ENCODE data around the gene NCOA1. TPM values are rescaled to one million over a fixed set of nuclear protein-coding genes. Genes with fewer than 3 reads are reported as not detected.

The NCOA1 gene
- total RNA-seq, 2 donors from 2014 or later = 20.1 to 22.6 TPM

DNA sequence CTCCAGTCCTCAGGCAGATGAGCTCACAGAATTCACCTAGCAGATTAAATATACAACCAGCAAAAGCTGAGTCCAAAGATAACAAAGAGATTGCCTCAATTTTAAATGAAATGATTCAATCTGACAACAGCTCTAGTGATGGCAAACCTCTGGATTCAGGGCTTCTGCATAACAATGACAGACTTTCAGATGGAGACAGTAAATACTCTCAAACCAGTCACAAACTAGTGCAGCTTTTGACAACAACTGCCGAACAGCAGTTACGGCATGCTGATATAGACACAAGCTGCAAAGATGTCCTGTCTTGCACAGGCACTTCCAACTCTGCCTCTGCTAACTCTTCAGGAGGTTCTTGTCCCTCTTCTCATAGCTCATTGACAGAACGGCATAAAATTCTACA is 216.1 kb downstream of the NCOA1 start:
- Histone ChIP-seq H3K27me3 (ENCODE audit: control insufficient read depth, insufficient read depth, low read length, poor library complexity, severe bottlenecking) (no peaks in the 10 kb centered on the region), H3K9ac (ENCODE audit: extremely low read depth, low read length, poor library complexity, severe bottlenecking) (no peak overlapping the region), H3K9me3 (ENCODE audit: control insufficient read depth, low read length) (no peaks in the 10 kb centered on the region), H3K27ac (ENCODE audit: low read depth, low read length) (no peak overlapping the region), H3K4me3 (ENCODE audit: low read length) (no peak overlapping the region), H3K36me3 (ENCODE audit: control insufficient read depth, insufficient read depth, low read length) (peaks cover 7% of the 10 kb centered on the region), H3K4me1 (ENCODE audit: control insufficient read depth, insufficient read depth, low read length) (no peaks in the 10 kb centered on the region)
- Mint-ChIP-seq H3K27me3 (ENCODE audit: insufficient read depth) (no peaks in the 10 kb centered on the region), H3K4me3 (no peak overlapping the region), H3K36me3 (ENCODE audit: low read depth) (peaks cover 10% of the 10 kb centered on the region), H3K4me1 (peaks cover 5% of the 10 kb centered on the region), H3K27ac (no peak overlapping the region), H3K9me3 (no peaks in the 10 kb centered on the region)
- DNase-seq = no peak
- TF ChIP-seq, protein P1, sequence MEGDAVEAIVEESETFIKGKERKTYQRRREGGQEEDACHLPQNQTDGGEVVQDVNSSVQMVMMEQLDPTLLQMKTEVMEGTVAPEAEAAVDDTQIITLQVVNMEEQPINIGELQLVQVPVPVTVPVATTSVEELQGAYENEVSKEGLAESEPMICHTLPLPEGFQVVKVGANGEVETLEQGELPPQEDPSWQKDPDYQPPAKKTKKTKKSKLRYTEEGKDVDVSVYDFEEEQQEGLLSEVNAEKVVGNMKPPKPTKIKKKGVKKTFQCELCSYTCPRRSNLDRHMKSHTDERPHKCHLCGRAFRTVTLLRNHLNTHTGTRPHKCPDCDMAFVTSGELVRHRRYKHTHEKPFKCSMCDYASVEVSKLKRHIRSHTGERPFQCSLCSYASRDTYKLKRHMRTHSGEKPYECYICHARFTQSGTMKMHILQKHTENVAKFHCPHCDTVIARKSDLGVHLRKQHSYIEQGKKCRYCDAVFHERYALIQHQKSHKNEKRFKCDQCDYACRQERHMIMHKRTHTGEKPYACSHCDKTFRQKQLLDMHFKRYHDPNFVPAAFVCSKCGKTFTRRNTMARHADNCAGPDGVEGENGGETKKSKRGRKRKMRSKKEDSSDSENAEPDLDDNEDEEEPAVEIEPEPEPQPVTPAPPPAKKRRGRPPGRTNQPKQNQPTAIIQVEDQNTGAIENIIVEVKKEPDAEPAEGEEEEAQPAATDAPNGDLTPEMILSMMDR (conservative IDR thresholded peaks at IDR 0.05) = no peak
- 97 to 100% methylated on average over 3 of the region's 3 CpGs for WGBS, 2 experiments (ENCODE audit: insufficient coverage in 1 of 2, insufficient read length in 1 of 2)

DNA sequence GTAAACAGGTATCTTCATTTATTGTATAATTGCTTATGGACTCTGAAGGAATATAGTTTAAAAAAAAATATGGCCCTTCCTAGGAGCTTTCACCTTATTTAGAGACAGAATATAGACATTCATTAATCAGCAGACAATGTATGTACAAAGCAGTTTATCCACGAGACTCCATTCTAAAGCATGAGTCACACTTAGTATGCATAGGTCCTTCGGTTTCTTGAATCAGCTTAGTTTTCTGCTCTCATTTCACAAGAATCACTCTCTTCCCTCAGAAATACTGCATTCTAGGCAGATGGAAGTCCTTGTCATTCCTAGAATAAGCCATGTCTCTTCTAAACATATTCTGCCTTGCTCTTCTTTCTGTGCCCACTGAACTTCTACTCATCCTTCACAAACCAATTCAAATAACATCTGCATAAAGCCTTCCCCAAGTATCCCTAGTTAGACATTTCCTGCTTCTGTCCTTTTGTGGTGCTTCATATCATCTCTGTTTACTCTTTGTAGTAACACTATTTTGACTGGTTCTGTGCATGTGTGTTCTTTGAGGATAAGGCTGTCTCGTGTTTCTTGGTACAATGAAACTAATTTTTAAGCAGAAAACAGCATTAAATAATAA is 217.6 kb downstream of the NCOA1 start:
- H3K27ac Mint-ChIP-seq = no peak overlapping the region
- H3K27me3 ChIP-seq (ENCODE audit: control insufficient read depth, insufficient read depth, low read length, poor library complexity, severe bottlenecking) = no peaks in the 10 kb centered on the region
- no peaks in the 10 kb centered on the region for H3K4me1 ChIP-seq (ENCODE audit: control insufficient read depth, insufficient read depth, low read length)
- no peak for DNase-seq
- H3K27me3 Mint-ChIP-seq (ENCODE audit: insufficient read depth) = no peaks in the 10 kb centered on the region
- H3K4me1 Mint-ChIP-seq = no peaks in the 10 kb centered on the region
- peaks cover 10% of the 10 kb centered on the region for H3K36me3 Mint-ChIP-seq (ENCODE audit: low read depth)
- WGBS, 2 experiments (ENCODE audit: insufficient coverage in 1 of 2, insufficient read length in 1 of 2) = 93 to 94% methylated on average over 2 to 3 of the region's 3 CpGs
- H3K9me3 ChIP-seq (ENCODE audit: control insufficient read depth, low read length) = no peaks in the 10 kb centered on the region
- no peaks in the 10 kb centered on the region for H3K9me3 Mint-ChIP-seq
- H3K27ac ChIP-seq (ENCODE audit: low read depth, low read length) = no peak overlapping the region
- H3K4me3 ChIP-seq (ENCODE audit: low read length) = no peak overlapping the region
- TF ChIP-seq, protein P1 (conservative IDR thresholded peaks at IDR 0.05) = no peak
- no peak overlapping the region for H3K9ac ChIP-seq (ENCODE audit: extremely low read depth, low read length, poor library complexity, severe bottlenecking)
- H3K4me3 Mint-ChIP-seq = no peak overlapping the region
- peaks cover 7% of the 10 kb centered on the region for H3K36me3 ChIP-seq (ENCODE audit: control insufficient read depth, insufficient read depth, low read length)

DNA sequence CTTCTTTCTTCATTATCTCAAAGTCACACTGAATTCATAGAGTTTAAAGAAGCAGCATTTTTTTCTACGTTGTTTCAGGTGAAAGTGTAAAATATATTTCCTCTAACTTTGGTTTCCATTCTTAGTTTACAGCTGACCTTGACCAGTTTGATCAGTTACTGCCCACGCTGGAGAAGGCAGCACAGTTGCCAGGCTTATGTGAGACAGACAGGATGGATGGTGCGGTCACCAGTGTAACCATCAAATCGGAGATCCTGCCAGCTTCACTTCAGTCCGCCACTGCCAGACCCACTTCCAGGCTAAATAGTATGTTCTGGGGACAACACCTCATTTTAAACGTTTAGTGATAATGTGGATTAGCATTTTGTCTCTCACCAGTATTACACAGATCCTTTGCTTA is 219.8 kb downstream of the NCOA1 start:
- no peak for DNase-seq
- H3K9me3 ChIP-seq (ENCODE audit: control insufficient read depth, low read length) = no peaks in the 10 kb centered on the region
- H3K9ac ChIP-seq (ENCODE audit: extremely low read depth, low read length, poor library complexity, severe bottlenecking) = no peak overlapping the region
- H3K27me3 ChIP-seq (ENCODE audit: control insufficient read depth, insufficient read depth, low read length, poor library complexity, severe bottlenecking) = no peaks in the 10 kb centered on the region
- no peak overlapping the region for H3K4me3 Mint-ChIP-seq
- no peaks in the 10 kb centered on the region for H3K4me1 Mint-ChIP-seq
- TF ChIP-seq, protein P1 (conservative IDR thresholded peaks at IDR 0.05) = no peak
- no peak overlapping the region for H3K27ac Mint-ChIP-seq
- no peak overlapping the region for H3K4me3 ChIP-seq (ENCODE audit: low read length)
- no peaks in the 10 kb centered on the region for H3K27me3 Mint-ChIP-seq (ENCODE audit: insufficient read depth)
- 91 to 96% methylated on average over 4 to 6 of the region's 6 CpGs for WGBS, 2 experiments (ENCODE audit: insufficient coverage in 1 of 2, insufficient read length in 1 of 2)
- H3K4me1 ChIP-seq (ENCODE audit: control insufficient read depth, insufficient read depth, low read length) = no peaks in the 10 kb centered on the region
- no peaks in the 10 kb centered on the region for H3K9me3 Mint-ChIP-seq
- H3K36me3 Mint-ChIP-seq (ENCODE audit: low read depth) = peaks cover 10% of the 10 kb centered on the region
- H3K36me3 ChIP-seq (ENCODE audit: control insufficient read depth, insufficient read depth, low read length) = peaks cover 7% of the 10 kb centered on the region
- H3K27ac ChIP-seq (ENCODE audit: low read depth, low read length) = no peak overlapping the region

Measured in endodermal cell (in vitro differentiated cells).